ENCODE data around the gene OR2A25. TPM values are rescaled to one million over a fixed set of nuclear protein-coding genes. Genes with fewer than 3 reads are reported as not detected.

The OR2A25 gene
- total and polyA plus RNA-seq, 12 donors, result not detected

DNA sequence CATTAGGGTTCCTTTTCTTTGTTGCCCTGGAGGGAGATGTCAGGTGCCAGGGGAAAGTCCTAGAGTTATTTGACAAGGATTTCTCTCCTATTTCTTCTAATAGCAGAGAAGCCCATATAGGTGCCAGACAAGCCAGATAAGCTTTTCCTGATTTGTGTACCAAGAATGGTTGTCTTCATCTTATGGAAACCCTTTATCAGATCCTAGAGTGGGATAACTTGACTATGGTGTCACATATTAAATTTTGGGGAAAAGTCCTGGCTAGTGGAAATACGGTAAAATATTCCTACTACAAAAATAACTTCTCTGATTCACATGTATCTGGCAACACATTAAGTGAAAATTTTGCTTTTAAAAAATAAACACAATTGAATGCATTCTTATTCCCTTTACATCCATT lies 17.6 kb downstream of the OR2A25 start:
- H3K4me1 ChIP-seq, result no peaks in the 10 kb centered on the region
- WGBS, 2 donors, result 70 to 78% methylated on average over 1 of the region's 1 CpG
- no peaks in the 10 kb centered on the region for H3K36me3 ChIP-seq
- H3K27me3 ChIP-seq, result no peaks in the 10 kb centered on the region
- TF ChIP-seq, protein P1, sequence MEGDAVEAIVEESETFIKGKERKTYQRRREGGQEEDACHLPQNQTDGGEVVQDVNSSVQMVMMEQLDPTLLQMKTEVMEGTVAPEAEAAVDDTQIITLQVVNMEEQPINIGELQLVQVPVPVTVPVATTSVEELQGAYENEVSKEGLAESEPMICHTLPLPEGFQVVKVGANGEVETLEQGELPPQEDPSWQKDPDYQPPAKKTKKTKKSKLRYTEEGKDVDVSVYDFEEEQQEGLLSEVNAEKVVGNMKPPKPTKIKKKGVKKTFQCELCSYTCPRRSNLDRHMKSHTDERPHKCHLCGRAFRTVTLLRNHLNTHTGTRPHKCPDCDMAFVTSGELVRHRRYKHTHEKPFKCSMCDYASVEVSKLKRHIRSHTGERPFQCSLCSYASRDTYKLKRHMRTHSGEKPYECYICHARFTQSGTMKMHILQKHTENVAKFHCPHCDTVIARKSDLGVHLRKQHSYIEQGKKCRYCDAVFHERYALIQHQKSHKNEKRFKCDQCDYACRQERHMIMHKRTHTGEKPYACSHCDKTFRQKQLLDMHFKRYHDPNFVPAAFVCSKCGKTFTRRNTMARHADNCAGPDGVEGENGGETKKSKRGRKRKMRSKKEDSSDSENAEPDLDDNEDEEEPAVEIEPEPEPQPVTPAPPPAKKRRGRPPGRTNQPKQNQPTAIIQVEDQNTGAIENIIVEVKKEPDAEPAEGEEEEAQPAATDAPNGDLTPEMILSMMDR (IDR thresholded peaks at IDR 0.05), result no peak
- no peak overlapping the region for H3K27ac ChIP-seq
- intact Hi-C loops (cut with DNase I), result no loop called here
- no peak for ATAC-seq
- peaks cover 0 to 16% (median 0%) of the 10 kb centered on the region in 11 donors for H3K9me3 ChIP-seq
- no peak for DNase-seq
- H3K4me3 ChIP-seq, result no peak overlapping the region

DNA sequence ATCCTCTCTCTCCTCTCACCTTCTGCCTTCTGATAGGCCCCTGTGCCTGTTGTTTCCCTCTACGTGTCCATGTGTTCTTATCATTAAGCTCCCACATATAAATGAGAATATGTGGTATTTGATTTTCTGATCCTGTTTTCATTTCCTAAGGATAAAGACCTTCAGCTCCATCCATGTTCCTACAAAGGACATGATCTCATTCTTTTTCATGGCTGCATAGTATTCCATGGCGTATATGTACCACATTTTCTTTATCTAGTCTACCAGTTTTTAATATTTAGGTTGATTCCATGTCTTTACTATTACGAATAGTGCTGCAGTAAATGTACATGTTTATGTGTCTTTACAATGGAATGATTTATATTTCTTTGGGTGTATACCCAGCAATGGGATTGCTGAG lies 21.1 kb downstream of the OR2A25 start:
- no peaks in the 10 kb centered on the region for H3K4me1 ChIP-seq
- H3K36me3 ChIP-seq, result no peaks in the 10 kb centered on the region
- peaks cover 0 to 17% (median 0%) of the 10 kb centered on the region in 11 donors for H3K9me3 ChIP-seq
- 86 to 90% methylated on average over 3 of the region's 3 CpGs for WGBS, 2 donors
- TF ChIP-seq, protein P1 (IDR thresholded peaks at IDR 0.05), result no peak
- no peak for DNase-seq
- ATAC-seq, result no peak
- intact Hi-C loops (cut with DNase I), result no loop called here
- no peak overlapping the region for H3K4me3 ChIP-seq
- H3K27me3 ChIP-seq, result no peaks in the 10 kb centered on the region
- no peak overlapping the region for H3K27ac ChIP-seq

DNA sequence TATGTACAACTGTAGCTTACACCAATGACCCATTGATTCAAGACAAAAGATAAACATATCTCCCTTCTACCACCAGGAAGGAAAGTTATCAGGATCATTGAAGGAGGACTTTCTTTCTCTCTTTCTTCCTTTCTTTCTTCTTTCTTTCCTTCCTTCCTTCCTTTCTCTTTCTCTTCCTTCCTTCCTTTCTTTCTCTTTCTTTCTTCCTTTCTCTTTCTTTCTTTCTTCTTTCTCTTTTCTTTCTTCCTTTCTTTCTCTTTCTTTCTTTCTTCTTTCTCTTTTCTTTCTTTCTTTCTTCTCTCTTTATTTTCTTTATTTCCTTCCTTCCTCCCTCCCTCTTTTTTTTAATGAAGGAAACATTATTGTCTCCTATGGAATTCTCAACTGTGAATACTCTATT lies 29.2 kb downstream of the OR2A25 start:
- no peak overlapping the region for H3K27ac ChIP-seq
- no peaks in the 10 kb centered on the region for H3K36me3 ChIP-seq
- intact Hi-C loops (cut with DNase I), result no loop called here
- peaks cover 0 to 5% (median 0%) of the 10 kb centered on the region in 11 donors for H3K9me3 ChIP-seq
- H3K4me1 ChIP-seq, result no peaks in the 10 kb centered on the region
- TF ChIP-seq, protein P1 (IDR thresholded peaks at IDR 0.05), result no peak
- no peak overlapping the region for H3K4me3 ChIP-seq
- ATAC-seq (no peak), DNase-seq (no peak)
- no peaks in the 10 kb centered on the region for H3K27me3 ChIP-seq

DNA sequence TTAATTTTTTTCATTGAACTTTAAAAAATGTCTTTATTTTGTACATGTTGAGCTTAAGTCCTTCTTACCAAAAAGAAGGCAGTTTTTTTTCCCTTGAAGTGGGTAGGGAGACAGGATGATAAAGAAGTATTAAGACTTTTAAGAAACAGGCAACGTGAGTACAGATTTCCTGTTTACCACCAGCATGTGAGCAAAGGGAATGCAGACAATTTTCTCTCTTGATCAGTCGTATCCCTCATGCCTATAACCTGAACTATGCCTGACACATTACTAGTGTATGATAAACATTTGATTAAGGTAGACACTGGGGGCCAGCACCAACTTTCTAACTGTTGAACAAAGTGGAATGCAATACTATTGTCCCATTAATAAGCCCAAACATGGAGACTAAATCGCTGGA lies 31.0 kb downstream of the OR2A25 start:
- Histone ChIP-seq H3K27me3 (no peaks in the 10 kb centered on the region), H3K27ac (no peak overlapping the region), H3K4me1 (no peaks in the 10 kb centered on the region), H3K9me3 (peaks cover 0 to 5% (median 0%) of the 10 kb centered on the region in 11 donors), H3K4me3 (no peak overlapping the region), H3K36me3 (no peaks in the 10 kb centered on the region)
- no peak for DNase-seq
- intact Hi-C loops (cut with DNase I), result loop anchor here in 1 of 10 donors (10.0 kb wide), 1 partner anchor 66 kb away; no protein-coding TSS in a partner anchor
- TF ChIP-seq, protein P1 (IDR thresholded peaks at IDR 0.05), result no peak
- WGBS, 2 donors, result 52 to 65% methylated on average over 3 of the region's 3 CpGs
- ATAC-seq, result no peak
